Stimulated activated CD4-positive, alpha-beta T cell treated with anti-CD3 and anti-CD28 coated beads, TNF-alpha, amount 100 ng/mL, for 24 hours (primary cell): ENCODE results near the gene SLC51A.
"Not testable (repeated sequence)": the region's sequence is repeated elsewhere in the genome, so short reads cannot be mapped to it uniquely, and the experiment has no call there.

Experiments used
- DNase-seq, 3 experiments: peaks; one replicate each; pipeline ENCODE4 v3.0.0-alpha.2; 2020; ENCODE audit warnings: low read depth in 3 of 3

The SLC51A gene

DNA sequence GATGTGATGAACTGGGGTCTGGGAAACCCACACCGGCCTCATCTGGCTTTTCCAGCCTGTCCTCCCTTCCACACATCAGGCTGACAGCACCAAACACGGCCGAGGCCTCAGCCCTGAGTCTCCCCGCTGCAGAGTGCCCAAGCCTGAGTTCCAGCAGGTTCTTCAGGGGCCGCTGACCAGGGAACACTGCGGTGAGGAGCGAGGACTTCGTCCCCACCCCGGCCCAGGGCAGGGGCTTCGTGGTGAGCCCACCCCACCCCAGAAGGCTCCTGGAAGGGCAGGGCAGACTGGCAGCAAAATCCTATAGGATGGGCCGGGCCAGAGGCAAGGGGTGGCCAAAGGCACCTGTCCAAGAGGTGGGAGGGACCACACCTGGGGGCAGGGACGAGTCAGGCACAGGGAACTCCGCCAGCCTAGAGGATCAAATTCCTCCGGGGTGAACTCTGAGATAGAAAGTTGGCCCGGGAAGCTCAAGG, at the start of gene SLC51A:
Gene SLC51A, plus strand, starts transcription at position 446 of the 476 bp plus-strand sequence. CDS start 179 bp downstream, outside the sequence.
- no peak for DNase-seq

DNA sequence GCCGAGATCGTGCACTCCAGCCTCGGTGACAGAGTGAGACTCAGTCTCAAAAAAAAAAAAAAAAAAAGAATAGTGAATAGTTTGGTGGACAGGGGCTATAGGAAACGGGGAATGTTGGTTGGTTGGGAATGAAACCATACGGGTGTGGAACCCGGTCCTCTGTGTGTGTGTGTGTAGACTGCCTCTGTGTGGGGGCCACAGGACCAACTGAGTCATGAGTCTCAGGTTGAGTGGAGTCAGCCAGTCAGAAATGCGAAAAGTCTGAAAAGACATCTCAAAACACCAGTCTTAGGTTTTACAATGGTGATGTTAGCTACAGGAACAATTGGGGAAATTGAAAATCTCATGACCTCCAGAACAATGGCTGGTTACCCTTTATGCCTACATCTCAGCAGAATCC, 49.6 kb upstream of the SLC51A start:
- DNase-seq, result peak in 1 of 3 experiments; percentile 39

DNA sequence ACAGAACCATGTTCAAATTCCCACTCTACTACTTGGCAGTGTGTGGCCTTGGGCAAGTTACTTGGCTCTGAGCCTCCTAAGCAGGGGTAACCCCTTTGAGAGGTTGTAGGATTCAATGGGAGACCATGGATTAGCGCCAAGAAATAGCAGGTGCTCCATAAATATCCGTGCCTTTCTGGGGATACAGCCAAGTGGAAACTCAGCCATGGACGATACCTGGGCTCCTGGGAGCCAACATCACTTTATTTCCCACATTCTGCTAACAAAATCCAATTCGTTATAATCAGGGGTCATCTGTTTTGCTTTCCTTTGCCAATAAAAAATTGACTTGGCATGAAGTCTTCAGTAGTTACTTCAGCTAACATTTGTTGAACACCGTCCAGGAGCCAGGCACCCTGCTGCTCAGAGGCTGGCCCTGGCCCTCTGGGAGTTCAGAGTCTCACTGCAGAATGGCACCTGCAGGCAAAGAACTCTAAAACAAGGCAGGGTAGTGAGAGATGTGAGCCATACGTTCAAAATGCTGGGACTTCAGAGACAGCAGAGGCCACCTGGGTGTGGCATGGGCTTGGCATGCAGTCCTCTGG, 47.4 kb upstream of the SLC51A start:
- DNase-seq, result no peak

DNA sequence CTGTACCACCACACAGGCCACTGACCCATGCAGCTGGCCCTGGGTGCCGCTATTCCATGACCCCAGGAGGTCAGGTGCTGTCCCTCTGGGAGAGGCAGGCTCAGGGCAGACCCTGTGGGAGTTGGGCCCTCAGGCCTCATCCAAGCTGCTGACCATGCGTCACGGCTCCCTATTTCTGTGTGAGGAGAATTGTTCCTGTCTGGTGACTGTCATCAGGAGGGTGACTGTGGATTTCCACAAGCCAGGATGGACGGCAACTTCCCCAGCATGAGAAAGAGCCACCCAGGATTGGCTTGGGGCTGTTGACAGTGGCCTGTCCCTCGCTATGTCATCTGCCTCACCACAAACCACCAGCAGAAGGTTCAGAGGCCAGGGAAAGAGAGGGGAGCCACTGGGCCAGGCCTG, 46.5 kb upstream of the SLC51A start:
- no peak for DNase-seq

DNA sequence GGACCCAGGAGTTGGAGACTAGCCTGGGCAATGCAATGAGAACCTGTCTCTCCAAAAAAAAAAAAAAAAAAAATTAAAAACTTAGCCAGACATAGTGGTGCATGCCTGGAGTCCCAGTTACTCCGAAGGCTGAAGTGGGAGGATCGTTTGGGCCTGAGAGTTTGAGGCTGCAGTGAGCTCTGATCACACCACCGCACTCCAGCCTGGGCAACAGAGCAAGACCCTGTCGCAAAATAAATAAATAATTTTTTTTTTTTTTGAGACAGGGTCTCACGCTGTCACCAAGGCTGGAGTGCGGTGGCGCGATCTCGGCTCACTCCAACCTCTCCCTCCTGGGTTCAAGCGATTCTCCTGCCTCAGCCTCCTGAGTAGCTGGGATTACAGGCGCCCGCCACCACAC, 46.0 kb upstream of the SLC51A start:
- not testable (repeated sequence) for DNase-seq

DNA sequence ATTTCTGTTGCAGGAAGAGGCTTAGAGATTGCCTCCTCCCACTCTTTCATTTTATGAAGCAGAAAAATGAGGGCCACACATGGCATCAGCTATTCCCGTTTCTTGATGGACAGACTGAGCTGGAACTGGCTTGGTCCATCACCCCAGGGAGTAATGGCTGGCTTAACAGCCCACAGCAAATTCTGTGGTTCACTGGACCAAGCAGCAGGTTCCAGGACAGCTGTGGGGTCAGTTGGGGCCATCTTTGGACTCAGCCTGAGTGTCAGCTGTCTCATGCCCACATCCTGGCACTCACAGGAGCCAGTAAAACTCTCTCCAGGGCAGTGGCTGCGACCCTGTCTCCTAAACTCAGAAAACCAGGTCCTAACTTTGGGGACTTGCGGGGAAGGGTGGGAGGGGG, 41.7 kb upstream of the SLC51A start:
- no peak for DNase-seq

DNA sequence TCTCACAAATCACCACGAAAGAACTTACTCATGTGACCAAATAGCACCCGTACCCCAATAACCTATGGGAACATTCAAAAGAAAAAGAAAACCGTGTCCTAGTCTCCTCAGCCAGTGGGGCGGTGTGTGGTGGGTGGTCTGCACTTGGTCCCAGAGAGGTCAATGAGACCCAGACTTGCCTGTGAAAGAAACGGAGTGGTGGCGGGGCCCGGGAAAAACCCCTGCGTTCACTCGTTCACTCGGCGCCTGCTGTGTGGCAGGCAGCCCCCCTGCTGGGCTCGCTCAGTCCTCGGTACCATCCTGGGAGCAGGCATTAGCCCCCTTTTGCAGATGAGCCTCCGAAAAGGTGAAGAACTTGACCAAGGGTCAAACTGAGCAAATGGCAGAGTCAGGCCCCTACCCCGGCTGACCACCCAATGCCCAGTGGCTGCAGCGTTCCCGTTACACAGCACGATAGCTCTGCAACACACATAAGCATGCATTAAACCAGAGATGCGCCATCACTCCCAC, 41.2 kb upstream of the SLC51A start:
- no peak for DNase-seq

DNA sequence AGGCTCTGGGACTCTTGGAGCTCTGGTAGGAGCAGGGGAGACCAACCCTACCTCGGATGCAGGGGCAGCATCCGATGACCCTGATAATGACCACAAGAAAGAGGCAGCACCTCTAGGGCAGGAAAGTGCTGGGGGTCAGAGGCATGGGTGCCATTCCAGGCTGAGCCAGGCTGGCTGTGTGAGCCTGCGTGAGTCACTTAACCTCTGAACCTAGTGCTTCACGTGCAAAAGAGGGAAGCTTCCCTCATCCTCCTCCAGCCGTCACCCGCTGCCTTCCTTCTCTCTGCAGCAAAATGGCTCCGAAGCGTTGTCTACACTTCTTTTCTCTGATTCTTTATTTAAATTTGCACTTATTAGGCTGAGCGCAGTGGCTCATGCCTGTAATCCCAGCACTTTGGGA, 40.6 kb upstream of the SLC51A start:
- DNase-seq, result no peak

DNA sequence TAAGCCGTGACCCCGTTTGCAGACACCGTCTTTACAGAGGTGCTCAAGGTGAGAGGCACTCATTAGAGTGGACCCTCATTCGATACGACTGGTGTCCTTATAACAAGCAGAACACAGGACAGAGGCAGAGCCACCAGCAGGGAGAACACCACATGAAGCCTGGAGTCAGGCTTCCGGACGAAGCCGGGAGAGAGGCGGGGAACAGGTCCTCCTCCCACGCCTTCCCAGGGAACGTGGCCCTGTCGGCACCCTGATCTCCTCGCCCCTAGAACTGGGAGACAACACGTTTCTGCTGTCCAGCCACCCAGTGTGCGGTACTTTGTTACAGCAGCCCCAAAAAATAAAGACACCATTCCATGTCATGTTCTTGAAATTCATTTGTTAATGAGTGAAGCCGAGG, 38.8 kb upstream of the SLC51A start:
- no peak for DNase-seq

DNA sequence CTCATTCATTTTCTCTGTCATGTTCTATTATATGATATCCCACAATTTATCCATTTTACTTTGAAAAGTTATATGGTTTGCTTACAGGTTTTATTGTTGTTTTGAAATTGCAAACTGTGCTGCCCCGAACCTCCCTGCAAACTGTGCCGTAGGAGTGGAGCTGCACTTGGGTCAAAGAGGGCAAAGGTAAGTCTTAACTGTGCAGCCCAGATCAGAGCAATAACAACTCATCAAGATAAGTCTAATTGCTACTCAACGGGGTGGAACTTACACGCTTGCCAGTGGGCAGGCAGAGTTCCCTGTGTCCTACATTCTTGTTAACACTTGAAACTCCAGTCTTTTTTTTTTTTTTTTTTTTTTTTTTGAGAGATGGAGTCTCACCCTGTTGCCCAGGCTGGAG, 38.4 kb upstream of the SLC51A start:
- DNase-seq, result no peak

DNA sequence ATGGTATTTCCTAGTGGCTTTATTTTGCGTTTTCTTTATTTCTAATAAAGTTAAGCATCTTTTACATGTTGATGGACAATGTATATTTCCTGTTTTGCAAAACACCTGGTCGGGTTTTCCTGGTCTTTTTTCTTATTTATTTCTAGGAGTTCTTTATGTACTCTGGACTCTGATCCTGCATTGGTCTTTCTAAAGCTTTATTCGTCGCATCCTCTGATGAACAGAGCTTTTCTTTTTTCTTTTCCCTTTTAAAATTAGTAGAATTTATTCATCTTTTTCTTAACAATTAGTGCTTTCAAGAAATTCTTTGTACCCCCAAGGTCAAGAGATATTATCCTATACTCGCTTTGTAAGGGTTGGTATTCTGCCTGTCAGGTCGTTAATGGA, 37.3 kb upstream of the SLC51A start:
- DNase-seq, result no peak

DNA sequence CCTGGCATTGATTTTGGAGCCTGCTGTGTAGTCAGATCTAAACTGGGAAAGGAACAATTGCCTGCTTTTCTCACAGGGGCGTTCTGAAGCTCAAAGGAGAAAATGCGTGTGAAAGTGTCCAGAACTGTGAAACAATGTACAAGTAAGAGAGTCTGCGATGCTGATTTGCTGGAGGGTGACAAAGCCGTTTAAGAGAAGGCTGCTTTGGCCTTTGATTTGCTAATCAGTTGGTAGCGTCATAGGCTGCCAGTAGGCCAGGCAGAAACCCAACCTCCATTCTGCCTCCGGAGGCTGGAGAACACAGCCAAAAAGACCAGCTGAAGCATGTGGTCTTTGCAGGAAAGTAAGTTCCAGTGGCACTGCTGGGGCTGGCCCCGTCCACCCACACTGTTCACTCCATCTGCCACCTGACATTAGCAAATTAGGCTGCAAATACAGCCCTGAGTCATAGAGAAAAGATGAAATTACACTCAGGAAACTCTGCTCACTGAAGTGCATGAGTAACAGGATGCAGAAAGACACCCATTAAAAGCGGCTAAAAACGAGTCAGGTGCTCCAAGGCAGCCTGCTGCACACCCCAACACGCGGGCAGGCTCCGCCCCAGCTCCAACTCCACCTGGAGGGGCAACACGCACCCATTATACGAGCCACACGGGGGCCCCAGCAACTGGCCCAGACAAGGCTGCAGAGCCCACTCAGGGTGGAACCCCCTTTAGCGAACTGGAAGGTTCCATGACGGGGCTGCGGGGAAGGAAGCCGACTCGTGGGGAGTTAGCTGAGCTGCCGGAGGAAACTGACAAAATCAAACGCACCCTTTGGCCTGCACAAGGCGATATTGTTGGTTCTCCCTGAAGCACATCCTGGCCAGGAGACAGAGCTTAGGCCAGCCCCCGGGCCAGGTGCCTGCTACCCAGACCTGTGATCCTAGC, 36.7 kb upstream of the SLC51A start:
- peak; percentile 62 to 85 (median 66) for DNase-seq

DNA sequence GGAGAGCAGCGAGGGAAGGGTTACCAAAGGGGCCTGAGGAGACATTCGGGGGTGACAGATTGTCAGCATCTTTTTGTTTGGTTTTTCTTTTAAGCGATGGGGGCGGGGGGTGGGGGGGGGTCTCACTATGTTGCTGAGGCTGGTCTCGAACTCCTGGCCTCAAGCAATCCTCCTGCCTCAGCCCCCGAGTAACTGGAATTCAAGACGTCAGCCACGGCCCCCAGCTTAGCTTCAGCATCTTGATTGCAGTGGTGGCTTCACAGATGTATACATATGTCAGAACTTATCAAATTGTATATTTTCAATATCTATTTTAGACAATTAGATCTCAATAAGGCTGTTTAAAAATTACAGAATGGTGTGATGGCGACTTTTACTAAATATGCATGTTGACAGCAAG, 36.0 kb upstream of the SLC51A start:
- DNase-seq, result no peak

DNA sequence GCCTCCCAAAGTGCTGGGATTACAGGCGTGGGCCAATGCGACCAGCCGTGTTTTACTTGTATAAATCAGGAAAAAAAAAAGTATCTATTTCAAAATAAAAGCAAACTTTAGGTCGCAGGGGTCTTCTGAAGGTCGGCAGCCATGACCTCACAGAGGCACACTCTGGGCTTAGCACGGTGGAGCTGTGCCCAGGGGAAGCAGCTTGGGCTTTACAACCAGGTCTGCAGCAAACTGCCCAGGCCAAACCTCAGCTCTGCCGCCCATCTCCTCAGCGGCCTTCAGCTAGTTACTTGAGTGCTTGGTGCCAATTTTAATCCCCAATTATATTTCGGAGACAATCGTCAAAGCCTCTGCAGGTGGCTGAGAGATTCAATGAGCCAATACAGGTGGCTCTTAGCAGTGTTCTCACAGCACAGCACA, 35.2 kb upstream of the SLC51A start:
- no peak for DNase-seq

DNA sequence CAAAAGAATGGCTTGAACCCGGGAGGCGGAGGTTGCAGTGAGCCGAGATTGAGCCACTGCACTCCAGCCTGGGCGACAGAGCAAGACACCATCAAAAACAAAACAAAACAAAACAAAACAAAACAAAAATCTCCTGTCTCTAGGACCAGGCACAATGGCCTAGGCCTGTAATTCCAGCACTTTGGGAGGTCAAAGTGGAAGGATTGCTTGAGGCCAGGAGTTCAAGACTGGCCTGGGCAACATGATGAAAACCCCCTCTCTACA, 32.2 kb upstream of the SLC51A start:
- not testable (repeated sequence) for DNase-seq

DNA sequence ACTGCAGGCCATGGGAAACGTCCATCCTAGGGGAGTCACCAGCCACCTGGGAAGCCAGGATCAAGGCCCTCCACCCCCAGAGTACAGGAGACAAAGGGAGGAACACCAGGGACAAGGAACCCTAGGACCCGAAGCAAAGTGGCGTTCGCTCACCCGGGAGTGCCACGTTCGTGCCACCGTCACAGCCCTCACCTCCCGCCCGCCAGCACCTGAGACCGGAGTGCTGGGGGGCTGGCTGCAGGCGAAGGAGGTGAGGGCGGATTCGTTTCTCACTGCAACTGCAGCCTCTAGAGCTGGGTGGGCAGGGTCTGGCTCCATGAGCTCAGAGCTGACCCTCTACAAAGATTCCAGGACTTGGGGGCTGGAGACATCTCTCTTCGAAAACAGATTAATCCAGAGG, 31.5 kb upstream of the SLC51A start:
- no peak for DNase-seq

DNA sequence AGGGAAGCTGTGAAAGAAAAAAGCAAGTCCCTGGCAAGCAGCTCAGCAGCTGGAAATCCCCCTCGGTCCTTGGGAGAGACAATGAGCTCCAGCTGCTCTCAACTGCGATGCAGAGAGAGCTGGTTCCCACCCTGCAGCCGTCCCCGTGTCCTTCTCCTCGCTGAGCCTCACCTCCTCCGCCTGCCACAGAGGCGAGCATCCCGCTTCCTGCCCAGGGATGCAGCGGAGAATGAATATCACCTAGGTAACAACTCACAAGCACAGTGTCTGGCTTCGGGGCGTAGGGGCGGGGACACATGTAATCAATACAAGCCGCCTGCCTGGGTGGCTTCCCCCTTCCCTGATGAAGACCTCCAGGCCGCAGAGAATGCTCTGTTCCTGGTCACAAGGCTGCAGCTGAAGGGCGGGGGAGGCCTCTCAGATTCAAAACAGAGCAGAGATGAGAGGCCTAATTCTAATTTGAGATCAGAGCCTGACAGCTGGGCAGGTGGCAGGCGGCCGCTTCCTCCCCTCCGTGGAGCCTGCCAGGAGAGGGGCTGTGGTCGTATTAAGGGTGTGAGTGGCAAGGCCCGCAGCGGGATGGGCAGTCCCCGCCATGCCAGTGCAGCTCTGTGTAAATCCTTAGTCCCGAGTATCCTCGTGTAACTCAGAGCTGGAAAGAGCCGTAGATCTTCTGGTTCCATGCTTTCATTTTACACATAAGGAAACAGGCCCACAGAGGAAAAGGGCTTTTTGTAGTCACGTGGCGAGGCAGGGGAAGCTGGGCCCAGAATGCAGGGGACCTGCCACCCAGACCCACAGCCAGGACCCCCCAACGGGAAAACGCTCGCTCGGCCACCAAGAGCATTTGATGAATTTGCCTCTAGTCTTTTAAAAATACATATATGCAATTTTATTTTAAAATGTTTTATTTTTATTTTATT, 29.4 kb upstream of the SLC51A start:
- DNase-seq, result no peak

DNA sequence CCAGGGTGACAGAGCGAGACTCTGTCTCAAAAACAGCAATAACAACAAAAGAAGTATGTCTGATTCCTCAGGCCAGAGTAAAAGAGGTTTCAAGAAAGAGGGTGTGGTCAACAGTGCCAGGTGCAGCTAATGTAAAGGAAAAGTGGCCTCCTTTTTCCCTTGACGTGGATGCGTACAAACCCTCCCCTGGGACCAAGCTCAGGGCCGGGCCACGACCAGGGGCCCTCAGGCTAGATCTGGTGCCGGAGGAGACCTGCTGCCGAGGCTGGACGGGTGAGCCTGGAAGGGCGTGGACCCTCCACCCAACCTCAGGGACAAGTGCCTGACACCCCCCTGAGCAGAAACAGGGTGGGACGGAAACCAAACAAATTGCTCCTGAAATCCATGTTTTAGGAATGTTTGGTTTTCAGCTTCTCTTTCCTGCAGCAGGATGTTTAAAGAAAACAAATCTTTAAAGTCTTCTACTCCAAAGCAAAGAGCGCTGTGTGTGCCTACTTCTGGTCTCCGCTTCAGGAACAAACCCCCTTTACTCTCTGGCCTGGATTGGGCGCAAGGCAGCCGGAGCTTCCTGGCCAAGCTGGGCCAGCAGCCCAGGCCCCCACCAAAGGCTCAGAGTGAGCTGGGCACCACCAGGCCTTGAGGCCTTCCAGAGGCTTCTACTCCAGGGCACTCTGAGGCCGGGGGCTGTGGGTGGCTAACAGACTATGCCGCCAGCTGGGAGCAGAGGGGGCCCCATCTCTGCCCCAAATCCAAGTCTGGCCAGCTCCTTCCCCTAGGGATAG, 26.6 kb upstream of the SLC51A start:
- DNase-seq, result no peak

DNA sequence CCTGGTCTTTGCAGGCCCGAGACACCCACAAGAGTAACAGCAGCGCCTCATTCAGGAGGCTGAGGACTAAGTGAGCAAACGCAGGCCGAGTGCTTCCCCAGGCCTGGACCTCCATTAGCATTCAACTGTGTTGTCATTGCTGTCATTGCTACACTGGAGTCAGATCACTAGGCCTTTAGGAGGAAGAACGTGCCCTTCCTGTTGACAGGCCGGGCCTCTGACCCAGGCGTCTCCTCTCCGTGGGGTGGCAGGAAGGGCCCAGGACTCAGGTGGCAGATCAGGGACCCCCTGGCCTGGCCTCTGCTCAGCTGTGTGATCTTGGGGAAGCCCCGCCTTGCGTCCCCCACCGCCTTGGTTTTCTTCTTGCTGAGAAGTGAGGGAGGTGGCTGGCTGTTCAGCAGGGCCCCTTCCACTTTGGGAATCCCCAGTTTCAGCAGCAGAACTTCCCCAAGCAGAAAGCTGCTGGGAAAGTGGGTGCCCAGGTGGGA, 24.3 kb upstream of the SLC51A start:
- DNase-seq, result peak in 1 of 3 experiments; percentile 55

DNA sequence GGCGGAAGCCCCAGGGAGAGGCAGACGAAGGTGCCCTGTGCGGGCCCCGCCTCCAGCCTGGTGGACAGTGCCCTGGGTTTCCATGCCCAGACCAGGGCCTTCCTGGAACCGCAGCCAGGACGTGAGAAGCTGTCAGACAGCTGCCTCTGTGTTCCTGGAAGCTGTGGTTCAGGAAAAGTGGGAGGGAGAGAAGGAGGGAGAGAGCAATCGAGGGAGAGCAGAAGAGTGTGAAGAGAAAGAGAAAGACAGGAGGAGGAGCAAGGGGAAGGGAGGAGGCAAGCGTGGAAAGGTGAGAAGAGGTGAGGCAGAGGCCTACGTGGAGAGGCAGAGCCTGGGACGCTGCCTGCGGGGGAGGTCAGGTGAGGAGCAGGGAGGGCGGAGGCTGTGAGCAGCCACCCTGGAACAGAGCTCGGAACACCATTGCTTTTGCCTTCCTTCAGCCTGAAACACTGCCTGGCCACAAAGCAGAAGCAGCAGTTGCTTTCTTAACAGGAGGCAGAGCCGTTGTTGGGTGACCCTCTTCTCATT, 23.7 kb upstream of the SLC51A start:
- no peak for DNase-seq
